ENCODE results near the gene XRCC4. TPM values are rescaled to one million over a fixed set of nuclear protein-coding genes. Genes with fewer than 3 reads are reported as not detected.

Gene XRCC4
- polyA plus RNA-seq, 1 donor from 2014 or later, result 22.9 TPM

- H3K79me2 ChIP-seq (replicated peaks; ENCODE audit: insufficient read depth, low read length), result no peaks in the 10 kb centered on the region
- no peak overlapping the region for H3K27ac ChIP-seq (ENCODE audit: low read length)
- H3K9me3 ChIP-seq (ENCODE audit: low read length), result no peaks in the 10 kb centered on the region
- H4K20me1 ChIP-seq (ENCODE audit: insufficient read depth), result no peaks in the 10 kb centered on the region
- H2AFZ ChIP-seq (ENCODE audit: low read depth, low read length), result no peak overlapping the region
- TF ChIP-seq CTCF (IDR thresholded peaks at IDR 0.05; ENCODE audit: poor library complexity, severe bottlenecking) (no peak), SMC3 (conservative IDR thresholded peaks at IDR 0.05; ENCODE audit: poor library complexity) (no peak), EZH2 (IDR thresholded peaks at IDR 0.05; ENCODE audit: borderline replicate concordance, insufficient read depth, low read length, poor library complexity, severe bottlenecking) (no peak), TAF1 (IDR thresholded peaks at IDR 0.05; ENCODE audit: low read depth) (no peak), RAD21 (conservative IDR thresholded peaks at IDR 0.05) (no peak), REST (IDR thresholded peaks at IDR 0.05; ENCODE audit: borderline replicate concordance) (no peak), EP300 (conservative IDR thresholded peaks at IDR 0.05; ENCODE audit: poor library complexity, severe bottlenecking) (no peak), MXI1 (conservative IDR thresholded peaks at IDR 0.05; ENCODE audit: poor library complexity, severe bottlenecking) (no peak), POLR2AphosphoS5 (IDR thresholded peaks at IDR 0.05) (no peak)
- H3F3A ChIP-seq (ENCODE audit: insufficient read depth, low read length, poor library complexity, severe bottlenecking), result no peaks in the 10 kb centered on the region
- no peaks in the 10 kb centered on the region for H3K27me3 ChIP-seq (ENCODE audit: insufficient read depth, low read depth, low read length)
- H3K36me3 ChIP-seq (ENCODE audit: insufficient read depth, low read length), result no peaks in the 10 kb centered on the region
- H3K9me2 ChIP-seq (ENCODE audit: insufficient read depth, low read length), result no peaks in the 10 kb centered on the region
- no peak overlapping the region for H3K4me3 ChIP-seq (ENCODE audit: low read length)
- no peak overlapping the region for H3K4me2 ChIP-seq (ENCODE audit: low read length)
- H3K9ac ChIP-seq (ENCODE audit: low read length), result no peak overlapping the region
Measured at GRCh38 chr5:83133797-83134196, 56.5 kb downstream of the XRCC4 start.

- Histone ChIP-seq H3K27me3 (ENCODE audit: insufficient read depth, low read depth, low read length) (no peaks in the 10 kb centered on the region), H3K27ac (ENCODE audit: low read length) (no peak overlapping the region), H3K4me3 (ENCODE audit: low read length) (no peak overlapping the region), H3K9me2 (ENCODE audit: insufficient read depth, low read length) (no peaks in the 10 kb centered on the region), H3K9me3 (ENCODE audit: low read length) (no peaks in the 10 kb centered on the region), H3K9ac (ENCODE audit: low read length) (no peak overlapping the region), H4K20me1 (ENCODE audit: insufficient read depth) (no peaks in the 10 kb centered on the region), H3K79me2 (replicated peaks; ENCODE audit: insufficient read depth, low read length) (no peaks in the 10 kb centered on the region), H3K4me2 (ENCODE audit: low read length) (no peak overlapping the region), H2AFZ (ENCODE audit: low read depth, low read length) (no peak overlapping the region), H3K36me3 (ENCODE audit: insufficient read depth, low read length) (no peaks in the 10 kb centered on the region), H3F3A (ENCODE audit: insufficient read depth, low read length, poor library complexity, severe bottlenecking) (no peaks in the 10 kb centered on the region)
- TF ChIP-seq REST (IDR thresholded peaks at IDR 0.05; ENCODE audit: borderline replicate concordance) (no peak), RAD21 (conservative IDR thresholded peaks at IDR 0.05) (no peak), CTCF (IDR thresholded peaks at IDR 0.05; ENCODE audit: poor library complexity, severe bottlenecking) (no peak), EP300 (conservative IDR thresholded peaks at IDR 0.05; ENCODE audit: poor library complexity, severe bottlenecking) (no peak), POLR2AphosphoS5 (IDR thresholded peaks at IDR 0.05) (no peak), EZH2 (IDR thresholded peaks at IDR 0.05; ENCODE audit: borderline replicate concordance, insufficient read depth, low read length, poor library complexity, severe bottlenecking) (no peak), SMC3 (conservative IDR thresholded peaks at IDR 0.05; ENCODE audit: poor library complexity) (no peak), TAF1 (IDR thresholded peaks at IDR 0.05; ENCODE audit: low read depth) (no peak), MXI1 (conservative IDR thresholded peaks at IDR 0.05; ENCODE audit: poor library complexity, severe bottlenecking) (no peak)
Measured at GRCh38 chr5:83142526-83142925, 65.2 kb downstream of the XRCC4 start.
